WI38 (cell line): ENCODE measurements around the gene MFAP3L.

Source experiments
- H3K4me3 ChIP-seq: 2 replicates; pipeline ENCODE4 v1.5.1; 2011; ENCODE audit warnings: low read depth, mild to moderate bottlenecking, control low read depth, low read length
- TF ChIP-seq, protein P1 (sequence below): IDR thresholded peaks from 2 replicates; pipeline ENCODE4 v1.5.1; 2012; ENCODE audit warnings: low read depth, mild to moderate bottlenecking, control low read depth, low read length

Gene MFAP3L

GRCh38 chr4:170001011-170001744 lies 25.0 kb downstream of the MFAP3L start:
- H3K4me3 ChIP-seq = no peak overlapping the region
- TF ChIP-seq, protein P1, sequence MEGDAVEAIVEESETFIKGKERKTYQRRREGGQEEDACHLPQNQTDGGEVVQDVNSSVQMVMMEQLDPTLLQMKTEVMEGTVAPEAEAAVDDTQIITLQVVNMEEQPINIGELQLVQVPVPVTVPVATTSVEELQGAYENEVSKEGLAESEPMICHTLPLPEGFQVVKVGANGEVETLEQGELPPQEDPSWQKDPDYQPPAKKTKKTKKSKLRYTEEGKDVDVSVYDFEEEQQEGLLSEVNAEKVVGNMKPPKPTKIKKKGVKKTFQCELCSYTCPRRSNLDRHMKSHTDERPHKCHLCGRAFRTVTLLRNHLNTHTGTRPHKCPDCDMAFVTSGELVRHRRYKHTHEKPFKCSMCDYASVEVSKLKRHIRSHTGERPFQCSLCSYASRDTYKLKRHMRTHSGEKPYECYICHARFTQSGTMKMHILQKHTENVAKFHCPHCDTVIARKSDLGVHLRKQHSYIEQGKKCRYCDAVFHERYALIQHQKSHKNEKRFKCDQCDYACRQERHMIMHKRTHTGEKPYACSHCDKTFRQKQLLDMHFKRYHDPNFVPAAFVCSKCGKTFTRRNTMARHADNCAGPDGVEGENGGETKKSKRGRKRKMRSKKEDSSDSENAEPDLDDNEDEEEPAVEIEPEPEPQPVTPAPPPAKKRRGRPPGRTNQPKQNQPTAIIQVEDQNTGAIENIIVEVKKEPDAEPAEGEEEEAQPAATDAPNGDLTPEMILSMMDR = no peak

DNA sequence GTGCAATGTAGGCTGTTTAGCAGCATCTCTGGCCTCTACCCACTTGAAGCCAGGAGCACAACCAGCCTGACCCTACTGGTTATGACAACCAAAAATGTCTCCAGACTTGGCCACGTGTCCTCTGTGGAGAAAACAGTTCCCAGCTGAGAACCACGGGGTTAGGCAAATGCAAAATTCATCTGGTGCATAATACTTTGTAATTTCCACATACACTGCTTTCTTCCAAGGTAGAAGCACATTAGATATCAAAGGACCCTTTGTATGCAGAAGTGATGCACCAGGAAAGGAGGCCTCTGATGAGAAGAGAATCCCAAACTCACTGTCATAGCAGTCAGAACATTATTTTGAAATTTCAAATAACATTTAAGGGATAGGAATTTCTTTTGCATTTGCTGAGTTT lies 26.3 kb downstream of the MFAP3L start:
- TF ChIP-seq, protein P1 = no peak
- no peak overlapping the region for H3K4me3 ChIP-seq

GRCh38 chr4:169998981-169999380 lies 27.2 kb downstream of the MFAP3L start:
- H3K4me3 ChIP-seq = no peak overlapping the region
- TF ChIP-seq, protein P1 = no peak

GRCh38 chr4:169996379-169997240 lies 29.6 kb downstream of the MFAP3L start:
- TF ChIP-seq, protein P1 = no peak
- H3K4me3 ChIP-seq = no peak overlapping the region

GRCh38 chr4:169993531-169993930 lies 32.7 kb downstream of the MFAP3L start:
- TF ChIP-seq, protein P1 = no peak
- no peak overlapping the region for H3K4me3 ChIP-seq

DNA sequence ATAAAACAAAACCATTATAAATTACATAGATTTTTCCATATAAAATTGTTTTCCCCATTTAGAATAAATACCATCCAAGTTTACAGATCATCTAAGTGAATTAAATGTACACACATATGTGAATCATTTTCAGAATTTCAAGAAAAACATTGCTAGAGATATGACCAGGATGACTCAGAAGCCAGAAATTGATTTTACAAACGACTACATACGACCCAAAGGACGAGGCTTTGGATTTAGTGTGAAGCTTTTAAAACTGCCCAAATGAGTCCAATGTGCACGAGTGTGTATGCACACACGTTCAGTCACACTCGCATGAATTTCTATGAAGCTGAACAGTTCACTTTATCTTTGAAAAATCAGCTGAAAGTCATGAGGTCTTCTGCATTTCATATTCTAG lies 37.9 kb downstream of the MFAP3L start:
- H3K4me3 ChIP-seq = no peak overlapping the region
- TF ChIP-seq, protein P1 = no peak
